GM18520 (cell line): ENCODE data around the gene PPIE.
"Not testable (repeated sequence)": the region's sequence is repeated elsewhere in the genome, so short reads cannot be mapped to it uniquely, and the experiment has no call there.

ENCODE experiments used
- ATAC-seq: cut with Tn5 transposase; IDR thresholded peaks from one replicate; pipeline ENCODE4 v1.9.1; 2021; ENCODE audit not compliant: unreplicated experiment

The PPIE gene

GRCh38 chr1:39776886-39777285, 38.2 kb downstream of the PPIE start:
- ATAC-seq: no peak

GRCh38 chr1:39777306-39777705, 38.6 kb downstream of the PPIE start:
- no peak for ATAC-seq

- not testable (repeated sequence) for ATAC-seq
These were observed 39.2 kb downstream of the PPIE start for GRCh38 chr1:39777896-39778295.

GRCh38 chr1:39778463-39779099, 39.9 kb downstream of the PPIE start:
- ATAC-seq: not testable (repeated sequence)

GRCh38 chr1:39779137-39779536, 40.5 kb downstream of the PPIE start:
- no peak for ATAC-seq

DNA sequence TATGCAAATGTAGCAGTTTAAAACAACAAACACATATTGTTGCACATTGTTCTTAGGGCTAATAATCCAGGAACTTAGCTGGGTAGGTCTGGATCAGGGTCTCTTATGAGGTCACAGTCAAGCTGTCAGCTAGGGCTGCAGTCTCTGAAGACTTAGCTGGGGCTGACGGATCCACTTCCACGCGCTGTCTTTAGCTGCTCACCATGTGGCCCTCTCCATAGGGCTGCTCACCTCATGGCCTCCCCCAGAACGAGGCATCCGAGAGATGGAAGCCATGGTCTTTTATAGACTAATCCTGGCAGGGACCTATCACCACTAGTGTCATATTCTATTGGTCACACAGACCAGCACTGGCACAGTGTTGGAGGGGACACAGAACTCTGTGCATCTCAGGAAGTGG, 41.1 kb downstream of the PPIE start:
- ATAC-seq: no peak

- no peak for ATAC-seq
These were observed 42.6 kb downstream of the PPIE start for GRCh38 chr1:39781349-39781715.

GRCh38 chr1:39782103-39782502, 43.4 kb downstream of the PPIE start:
- no peak for ATAC-seq

DNA sequence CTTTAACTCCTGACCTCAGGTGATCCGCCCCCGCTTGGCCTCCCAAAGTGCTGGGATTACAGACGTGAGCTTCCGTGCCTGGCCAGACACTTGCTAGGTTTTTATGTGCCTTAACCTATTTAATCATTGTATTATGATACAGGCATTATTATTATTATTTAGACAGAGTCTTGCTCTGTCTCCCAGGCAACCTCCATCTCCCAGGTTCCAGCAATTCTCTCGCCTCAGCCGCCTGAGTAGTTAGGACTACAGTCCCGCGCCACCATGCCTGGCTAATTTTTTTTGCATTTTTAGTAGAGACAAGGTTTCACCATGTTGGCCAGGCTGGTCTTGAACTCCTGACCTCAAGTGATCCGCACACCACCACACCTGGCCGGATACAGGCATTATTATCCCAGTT, 44.0 kb downstream of the PPIE start:
- not testable (repeated sequence) for ATAC-seq

GRCh38 chr1:39786303-39787107, 47.8 kb downstream of the PPIE start:
- ATAC-seq: not testable (repeated sequence)

- ATAC-seq: not testable (repeated sequence)
These were observed 48.4 kb downstream of the PPIE start for GRCh38 chr1:39787108-39787375.

GRCh38 chr1:39787468-39787867, 48.8 kb downstream of the PPIE start:
- no peak for ATAC-seq

- ATAC-seq: not testable (repeated sequence)
These were observed 49.3 kb downstream of the PPIE start for GRCh38 chr1:39787964-39788363.

- no peak for ATAC-seq
These were observed 49.7 kb downstream of the PPIE start for GRCh38 chr1:39788426-39788757.

DNA sequence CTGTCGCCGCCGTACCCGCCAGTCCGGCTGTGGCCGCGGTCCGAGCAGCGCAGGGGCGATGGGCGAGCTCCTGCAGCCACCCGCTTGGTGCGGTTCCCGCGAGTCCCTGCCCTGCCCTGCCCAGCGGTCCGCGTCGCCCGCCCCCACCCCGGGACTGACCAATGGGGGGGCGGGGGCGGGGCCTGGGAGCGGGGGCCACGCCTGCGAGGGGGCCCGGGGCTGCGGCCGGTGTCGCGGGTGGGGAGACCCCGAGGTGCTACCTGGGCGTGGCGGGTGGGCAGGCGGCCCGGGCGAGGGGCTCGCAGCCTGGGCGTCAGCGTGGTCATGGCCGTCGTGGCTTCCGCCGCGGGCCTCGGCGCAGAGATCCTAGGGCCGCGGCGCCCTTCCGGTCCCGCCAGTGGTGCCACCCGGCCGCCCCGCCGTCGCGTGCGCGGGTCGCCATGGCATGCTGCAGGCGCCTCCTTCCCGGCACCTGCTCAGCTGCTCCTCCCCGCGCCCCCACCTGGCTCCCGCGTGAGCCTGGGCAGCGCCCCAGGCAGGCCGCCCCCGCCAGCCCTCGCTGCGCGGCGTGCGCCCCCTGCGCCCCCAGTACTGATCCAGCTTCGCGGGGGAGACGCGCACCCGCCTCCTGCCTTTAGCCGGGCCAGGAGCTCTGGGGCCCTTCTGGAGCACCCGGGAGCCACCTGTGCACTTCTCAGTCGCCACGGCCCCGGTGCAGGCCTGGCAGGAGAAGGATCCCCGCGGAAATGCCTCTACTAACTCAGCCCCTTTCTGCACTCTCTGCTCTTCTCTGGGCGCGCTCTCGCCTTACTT, 50.3 kb downstream of the PPIE start, which contains the start of gene BMP8B:
Gene BMP8B (minus strand): TSS at position 108 of the 813 bp plus-strand sequence. CDS start 380 bp downstream, outside the sequence.
- peak; percentile 40 for ATAC-seq

- no peak for ATAC-seq
These were observed 51.0 kb downstream of the PPIE start for GRCh38 chr1:39789571-39790110.

DNA sequence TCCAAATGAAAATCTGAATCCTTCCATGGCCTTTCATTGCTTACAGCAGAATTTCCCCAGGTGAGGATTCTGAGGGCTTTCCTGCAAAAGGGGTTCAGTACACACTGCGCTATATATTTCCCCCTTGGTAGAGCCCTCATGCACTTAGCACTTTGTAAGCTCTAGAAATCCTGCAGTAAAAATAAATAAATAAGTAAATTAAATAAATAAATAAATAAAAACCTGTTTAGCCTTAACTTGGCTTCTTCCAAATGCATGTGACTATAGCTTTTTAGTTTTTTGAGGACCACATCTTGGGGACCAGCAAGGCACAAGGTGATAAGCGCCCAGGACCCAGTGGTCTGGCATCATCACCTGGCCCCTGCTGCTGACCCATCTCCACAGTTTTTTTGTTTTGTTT, 53.2 kb downstream of the PPIE start:
- ATAC-seq: no peak

DNA sequence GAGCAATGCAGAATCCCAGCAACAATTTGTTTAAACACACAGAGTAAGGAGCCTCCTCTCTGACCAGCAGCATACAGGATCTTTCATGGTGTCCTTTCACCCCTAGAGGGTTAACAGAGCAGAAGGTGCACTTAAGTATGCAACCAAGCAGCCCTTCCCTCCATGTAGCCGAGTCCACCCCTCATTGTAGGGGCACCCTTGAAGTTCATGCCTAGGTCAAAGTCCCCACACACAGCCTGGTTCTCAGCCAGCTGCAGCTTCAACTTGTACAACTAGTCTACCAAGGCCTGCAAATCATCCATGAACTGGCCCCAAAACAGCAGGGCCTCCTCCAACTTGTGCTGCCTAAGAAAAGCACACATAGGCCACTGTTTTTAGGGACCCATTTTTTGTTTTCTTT, 57.0 kb downstream of the PPIE start:
- ATAC-seq: no peak

DNA sequence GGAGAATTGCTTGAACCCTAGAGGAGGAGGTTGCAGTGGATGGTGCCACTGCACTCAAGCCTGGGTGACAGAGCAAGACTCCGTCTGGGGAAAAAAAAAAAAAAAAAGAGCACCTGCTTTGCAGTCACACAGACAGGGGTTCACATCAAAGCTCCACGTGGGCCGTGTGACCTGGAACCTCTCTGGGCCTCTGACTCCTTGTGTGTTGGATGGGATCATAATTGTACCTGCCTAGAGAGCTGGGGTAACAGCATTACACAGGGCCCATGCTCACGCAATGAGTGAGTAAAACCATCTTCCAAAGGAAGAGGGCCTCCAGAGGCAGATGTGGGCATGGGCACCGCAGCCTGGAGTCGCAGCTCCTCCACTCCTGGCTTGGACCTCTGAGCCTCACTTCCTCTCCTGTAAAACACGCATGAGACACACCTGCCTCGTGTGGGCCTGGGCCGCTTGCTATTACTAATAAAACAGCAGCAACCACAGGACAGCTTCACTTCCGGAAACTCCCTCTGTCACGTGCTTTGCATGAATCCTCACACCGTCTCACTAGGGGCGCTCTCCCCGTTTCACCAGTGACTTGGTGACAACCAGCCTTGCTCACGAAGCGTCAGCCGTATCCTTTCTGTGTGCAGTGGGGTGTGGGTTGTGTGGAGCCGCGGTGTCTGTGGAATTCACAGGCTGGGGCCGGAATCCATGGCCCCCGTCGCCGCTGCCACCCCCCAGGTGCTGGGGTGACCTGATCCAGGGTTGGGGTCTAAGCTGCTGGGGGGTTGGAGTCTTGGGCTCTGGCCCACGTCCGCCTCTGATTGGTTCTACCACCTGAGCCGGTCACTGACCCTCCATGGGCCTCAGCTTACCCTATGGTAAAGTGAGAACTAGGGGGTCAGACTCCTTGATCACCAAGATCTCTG, 60.4 kb downstream of the PPIE start:
- ATAC-seq: peak; percentile 71

- ATAC-seq: peak; percentile 38
These were observed 61.2 kb downstream of the PPIE start for GRCh38 chr1:39799770-39800470.
